HT-29 (cell line): ENCODE data around the gene ETV3. TPM values are rescaled to one million over a fixed set of nuclear protein-coding genes. Genes with fewer than 3 reads are reported as not detected.
A peak's percentile ranks its signal among the peaks of the same experiment; 100 is the strongest.

Experiments
- DNase-seq: peaks from one replicate; pipeline ENCODE4 v3.0.0-alpha.2; 2015; ENCODE audit warnings: low spot score
- total RNA-seq: library from RNA; depleted of rRNA; stranded (reverse); fragments of >200 nt; shearing (Covaris generic); gene quantifications from 2 replicates; pipeline ENCODE4 v1.2.3, GENCODE V29; 2014; rRNA removed

Gene ETV3
- total RNA-seq, 1 experiment from 2014 or later = 9.5 TPM

DNA sequence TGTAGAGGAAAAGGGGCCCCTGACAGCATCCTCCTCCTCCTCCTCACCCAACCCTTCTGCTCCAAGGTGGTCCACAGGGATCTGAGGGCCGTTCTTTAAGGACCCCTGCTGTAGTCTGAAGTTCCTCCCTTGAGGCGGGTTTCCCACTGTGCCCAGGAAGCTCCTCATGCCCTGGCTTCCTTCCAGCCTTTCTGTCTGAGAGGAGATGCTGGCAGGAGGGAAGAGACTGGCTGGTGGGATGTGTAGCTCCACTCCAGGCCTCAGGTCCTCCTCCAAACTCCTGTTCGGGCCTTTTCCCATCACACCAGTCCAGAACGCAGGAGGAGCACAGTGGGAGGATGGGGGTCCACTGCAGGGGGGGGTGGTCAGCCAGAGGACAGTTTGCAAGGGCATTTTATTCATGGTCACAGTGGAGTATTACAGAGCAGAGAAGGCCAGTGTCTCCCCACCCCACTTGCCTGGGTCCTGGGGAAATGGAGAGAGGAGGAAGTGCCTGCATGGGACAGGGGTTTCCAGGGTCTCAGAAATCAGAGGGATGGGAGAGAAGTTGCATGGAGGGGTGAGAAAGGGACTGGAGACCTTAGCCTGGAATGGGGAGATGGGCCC, 46.4 kb downstream of the ETV3 start:
- no peak for DNase-seq

DNA sequence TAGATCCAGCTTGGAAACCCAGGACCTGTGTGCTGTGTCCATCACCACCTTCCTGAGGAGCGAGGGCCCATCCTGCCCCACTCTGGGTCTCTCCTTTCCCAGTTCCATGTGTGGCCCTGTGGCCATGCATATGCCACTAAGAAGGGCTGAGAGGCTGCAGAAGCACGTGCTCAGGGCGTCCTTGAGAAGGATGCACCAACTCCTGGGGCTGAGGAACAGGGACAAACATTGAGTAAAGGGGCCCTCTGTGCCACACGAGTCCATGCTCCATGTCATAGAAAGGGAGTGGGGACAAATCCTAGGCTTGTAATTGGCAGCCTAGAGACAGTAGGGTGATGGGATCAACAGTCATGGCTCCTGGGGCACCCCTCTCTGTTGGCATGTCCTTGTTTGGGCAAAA, 47.0 kb downstream of the ETV3 start:
- no peak for DNase-seq

GRCh38 chr1:157090771-157091170, 47.4 kb downstream of the ETV3 start:
- DNase-seq = no peak

GRCh38 chr1:157090196-157090647, 48.0 kb downstream of the ETV3 start:
- DNase-seq = peak; percentile 94

- no peak for DNase-seq
Observed at GRCh38 chr1:157089789-157090188, 48.4 kb downstream of the ETV3 start.

DNA sequence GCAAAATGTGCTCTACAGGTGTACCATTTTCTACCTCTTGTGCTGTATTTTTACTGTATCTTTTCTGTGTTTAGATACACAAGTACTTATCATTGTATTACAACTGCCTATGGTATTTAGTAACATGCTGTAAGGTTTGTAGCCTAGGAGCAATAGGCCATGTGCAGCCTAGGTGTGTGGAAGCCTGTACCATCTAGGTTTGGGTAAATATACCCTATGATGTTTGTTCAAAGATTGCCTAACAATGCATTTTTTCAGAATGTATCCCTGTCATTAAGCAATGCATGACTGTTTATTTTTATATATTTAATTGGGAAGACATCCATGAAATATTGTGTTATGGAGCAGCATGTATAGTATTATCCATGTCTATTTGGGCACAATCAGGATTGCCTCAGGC, 49.6 kb downstream of the ETV3 start:
- no peak for DNase-seq

DNA sequence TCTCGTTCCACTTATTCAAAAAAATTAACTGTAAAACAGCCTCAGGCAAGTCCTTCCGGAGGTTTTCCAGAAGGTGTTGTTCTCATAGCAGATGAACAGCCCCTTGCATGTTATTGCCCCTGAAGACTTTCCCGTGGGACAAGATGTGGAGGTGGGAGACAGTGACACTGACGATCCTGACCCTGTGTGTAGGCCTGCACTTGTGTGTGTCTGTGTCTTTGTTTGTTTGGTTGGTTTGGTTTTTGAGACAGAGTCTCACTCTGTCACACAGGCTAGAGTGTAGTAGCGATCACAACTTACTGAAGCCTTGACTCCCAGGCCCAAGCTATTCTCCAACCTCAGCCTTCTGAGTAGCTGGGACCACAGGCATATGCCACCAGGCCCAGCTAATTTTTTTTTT, 51.2 kb downstream of the ETV3 start:
- DNase-seq = no peak

GRCh38 chr1:157086299-157086698, 51.9 kb downstream of the ETV3 start:
- DNase-seq = no peak

DNA sequence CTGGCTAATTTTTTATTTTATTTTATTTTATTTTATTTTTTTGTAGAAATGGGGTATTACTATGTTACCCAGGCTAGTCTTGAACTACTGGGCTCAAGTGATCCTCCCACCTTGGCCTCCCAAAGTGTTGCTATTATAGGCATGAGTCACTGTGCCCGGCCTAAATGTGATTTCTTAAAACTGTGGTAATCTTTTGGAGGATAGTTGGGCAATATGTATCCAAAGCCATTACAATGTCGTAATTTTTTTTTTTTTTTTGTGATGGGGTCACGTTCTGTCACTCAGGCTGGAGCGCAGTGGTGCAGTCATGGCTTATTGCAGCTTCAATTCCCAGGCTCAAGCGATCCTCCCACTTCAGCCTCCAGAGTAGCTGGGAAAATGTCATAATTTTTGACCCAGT, 52.8 kb downstream of the ETV3 start:
- DNase-seq = no peak

DNA sequence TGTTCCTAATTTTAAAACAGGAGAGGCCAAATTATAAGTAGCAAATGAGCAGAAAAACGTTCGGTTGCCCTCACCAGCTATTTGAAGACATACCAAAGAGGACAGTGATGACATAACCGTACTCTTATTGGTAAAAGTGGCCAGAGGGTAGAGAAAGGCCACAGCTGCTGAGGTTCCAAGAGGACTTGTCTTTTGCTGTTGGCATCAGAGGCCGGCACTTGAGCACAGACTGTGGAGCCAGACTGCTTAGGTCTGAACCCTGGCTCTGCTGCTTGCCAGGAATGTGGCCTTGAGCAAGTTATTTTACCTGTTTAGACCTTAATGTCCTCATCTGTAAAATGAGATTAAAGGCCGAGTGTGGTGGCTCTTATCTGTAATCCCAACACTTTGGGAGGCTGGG, 53.5 kb downstream of the ETV3 start:
- no peak for DNase-seq

- no peak for DNase-seq
Observed at GRCh38 chr1:157081707-157082106, 56.5 kb downstream of the ETV3 start.

DNA sequence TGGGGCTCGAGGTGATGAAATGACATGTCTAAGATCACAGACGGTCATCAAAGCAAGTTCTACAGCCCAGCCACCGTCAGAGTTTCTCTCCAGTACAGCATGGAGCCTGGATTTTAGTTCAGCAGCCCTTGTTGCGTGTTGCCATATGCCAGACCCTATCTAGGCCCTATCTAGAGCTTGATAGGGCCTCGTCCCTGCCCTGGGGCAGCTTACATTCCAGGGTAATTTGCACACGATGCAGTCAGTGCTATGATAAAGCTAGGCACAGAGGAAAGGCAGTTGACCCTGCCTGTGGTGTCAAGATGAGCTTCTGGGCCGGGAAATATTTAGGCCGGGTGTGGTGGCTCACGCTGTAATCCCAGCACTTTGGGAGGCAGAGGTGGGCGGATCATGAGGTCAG, 57.5 kb downstream of the ETV3 start:
- DNase-seq = no peak

GRCh38 chr1:157077394-157077793, 60.8 kb downstream of the ETV3 start:
- DNase-seq = no peak

DNA sequence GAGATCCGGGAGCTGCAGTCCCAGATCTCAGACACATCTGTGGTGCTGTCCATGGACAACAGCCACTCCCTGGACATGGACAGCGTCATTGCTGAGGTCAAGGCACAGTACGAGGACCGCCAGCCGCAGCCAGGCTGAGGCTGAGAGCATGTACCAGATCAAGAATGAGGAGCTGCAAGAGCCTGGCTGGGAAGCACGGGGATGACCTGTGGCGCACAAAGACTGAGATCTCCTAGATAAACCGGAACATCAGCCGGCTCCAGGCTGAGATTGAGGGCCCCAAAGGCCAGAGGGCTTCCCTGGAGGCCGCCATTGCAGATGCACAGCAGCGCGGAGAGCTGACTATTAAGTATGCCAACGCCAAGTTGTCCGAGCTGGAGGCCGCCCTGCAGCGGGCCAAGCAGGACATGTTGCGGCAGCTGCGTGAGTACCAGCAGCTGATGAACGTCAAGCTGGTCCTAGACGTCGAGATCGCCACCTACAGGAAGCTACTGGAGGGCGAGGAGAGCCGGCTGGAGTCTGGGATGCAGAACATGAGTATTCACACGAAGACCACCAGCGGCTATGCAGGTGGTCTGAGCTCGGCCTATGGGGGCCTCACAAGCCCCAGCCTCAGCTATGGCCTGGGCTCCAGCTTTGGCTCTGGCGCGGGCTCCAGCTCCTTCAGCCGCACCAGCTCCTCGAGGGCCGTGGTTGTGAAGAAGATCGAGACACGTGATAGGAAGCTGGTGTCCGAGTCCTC, 64.1 kb downstream of the ETV3 start:
- DNase-seq = peak; percentile 77

Other genes with a start within 250 kb of the ETV3 start
- 1.2 and 1.4 TPM in 2 replicates for gene PEAR1, start 244.7 kb downstream of the ETV3 start, total RNA-seq
- not detected in 2 replicates for gene LRRC71, start 217.8 kb downstream of the ETV3 start, total RNA-seq
- gene ARHGEF11, start 92.7 kb downstream of the ETV3 start, total RNA-seq = 24.9 and 28.6 TPM in 2 replicates
- not detected in 2 replicates for gene ETV3L, start 38.6 kb downstream of the ETV3 start, total RNA-seq